SKM-1 (cell line): ENCODE results near the gene PEPD.
"Not testable (repeated sequence)": the region's sequence is repeated elsewhere in the genome, so short reads cannot be mapped to it uniquely, and the experiment has no call there.

ENCODE experiments used
- DNase-seq: peaks from one replicate; lab custom pipeline; 2025; ENCODE audit not compliant: unreplicated experiment; lab: John Stamatoyannopoulos, UW

PEPD gene

GRCh38 chr19:33521480-33522370, at the start of gene PEPD:
Gene PEPD, minus strand, starts transcription at chr19:33521791. Its CDS starts 31 bp downstream, at chr19:33521760.
- peak; percentile 39 for DNase-seq

- DNase-seq, result no peak
These were observed 48.2 kb upstream of the PEPD start for GRCh38 chr19:33569821-33570220.

- no peak for DNase-seq
These were observed 47.1 kb upstream of the PEPD start for GRCh38 chr19:33568706-33569105.

GRCh38 chr19:33564836-33565338, 43.3 kb upstream of the PEPD start:
- DNase-seq, result no peak

GRCh38 chr19:33562636-33563035, 41.0 kb upstream of the PEPD start:
- no peak for DNase-seq

- not testable (repeated sequence) for DNase-seq
These were observed 40.1 kb upstream of the PEPD start for GRCh38 chr19:33561666-33562065.

- DNase-seq, result no peak
These were observed 39.7 kb upstream of the PEPD start for GRCh38 chr19:33561261-33561660.

- no peak for DNase-seq
These were observed 38.4 kb upstream of the PEPD start for GRCh38 chr19:33559996-33560395.

- DNase-seq, result no peak
These were observed 37.3 kb upstream of the PEPD start for GRCh38 chr19:33558856-33559255.

GRCh38 chr19:33558151-33558550, 36.6 kb upstream of the PEPD start:
- DNase-seq, result no peak

GRCh38 chr19:33557720-33558119, 36.1 kb upstream of the PEPD start:
- no peak for DNase-seq

- DNase-seq, result no peak
These were observed 35.6 kb upstream of the PEPD start for GRCh38 chr19:33557196-33557595.

GRCh38 chr19:33556261-33556660, 34.7 kb upstream of the PEPD start:
- no peak for DNase-seq

GRCh38 chr19:33555726-33556125, 34.1 kb upstream of the PEPD start:
- DNase-seq, result not testable (repeated sequence)

- DNase-seq, result no peak
These were observed 33.2 kb upstream of the PEPD start for GRCh38 chr19:33554821-33555220.

- DNase-seq, result no peak
These were observed 32.8 kb upstream of the PEPD start for GRCh38 chr19:33554391-33554790.

GRCh38 chr19:33553530-33554310, 32.1 kb upstream of the PEPD start:
- DNase-seq, result no peak

GRCh38 chr19:33552928-33553279, 31.3 kb upstream of the PEPD start:
- DNase-seq, result no peak

GRCh38 chr19:33552191-33552927, 30.8 kb upstream of the PEPD start:
- DNase-seq, result no peak

GRCh38 chr19:33551676-33552075, 30.1 kb upstream of the PEPD start:
- no peak for DNase-seq

GRCh38 chr19:33550768-33551167, 29.2 kb upstream of the PEPD start:
- no peak for DNase-seq
